Glomerular endothelial cell (primary cell): ENCODE measurements around the gene DNM1. TPM values are rescaled to one million over a fixed set of nuclear protein-coding genes. Genes with fewer than 3 reads are reported as not detected.

Source experiments
- DNase-seq: peaks from one replicate; pipeline ENCODE4 v3.0.0-alpha.2; 2011; ENCODE audit warnings: low read depth, low spot score; ENCODE audit errors: extremely low read depth
- total RNA-seq: library from RNA; depleted of rRNA; stranded (reverse); fragments of >200 nt; gene quantifications from 2 replicates; pipeline ENCODE4 v1.2.3, GENCODE V29; 2015

The DNM1 gene
- total RNA-seq, 1 donor from 2014 or later: 7.9 TPM

GRCh38 chr9:128204858-128205257 lies 1.7 kb downstream of the DNM1 start:
- DNase-seq: no peak

- DNase-seq: no peak
Measured at GRCh38 chr9:128205296-128205944, 2.2 kb downstream of the DNM1 start.

- DNase-seq: no peak
Measured at GRCh38 chr9:128206484-128206883, 3.3 kb downstream of the DNM1 start.

- DNase-seq: no peak
Measured at GRCh38 chr9:128206916-128207910, 4.0 kb downstream of the DNM1 start.

GRCh38 chr9:128208386-128208785 lies 5.2 kb downstream of the DNM1 start:
- DNase-seq: no peak

- DNase-seq: no peak
Measured at GRCh38 chr9:128208946-128209669, 5.9 kb downstream of the DNM1 start.

- no peak for DNase-seq
Measured at GRCh38 chr9:128211186-128211980, 8.2 kb downstream of the DNM1 start.

GRCh38 chr9:128211981-128212281 lies 8.8 kb downstream of the DNM1 start:
- DNase-seq: no peak

- DNase-seq: no peak
Measured at GRCh38 chr9:128213746-128214497, 10.7 kb downstream of the DNM1 start.

- DNase-seq: no peak
Measured at GRCh38 chr9:128214571-128215490, 11.7 kb downstream of the DNM1 start.

GRCh38 chr9:128215491-128216409 lies 12.6 kb downstream of the DNM1 start:
- DNase-seq: no peak

- no peak for DNase-seq
Measured at GRCh38 chr9:128216781-128217553, 13.8 kb downstream of the DNM1 start.

- DNase-seq: no peak
Measured at GRCh38 chr9:128218172-128218517, 15.0 kb downstream of the DNM1 start.

- peak; percentile 63 for DNase-seq
Measured at GRCh38 chr9:128218518-128219389, 15.6 kb downstream of the DNM1 start.

GRCh38 chr9:128219831-128220230 lies 16.7 kb downstream of the DNM1 start:
- no peak for DNase-seq

GRCh38 chr9:128222026-128222425 lies 18.8 kb downstream of the DNM1 start:
- DNase-seq: no peak
